NCI-H2171 treated with DMSO at 0.1 percent for 48 hours (cell line): ENCODE measurements around the gene SLC10A4.
"Not testable (repeated sequence)": the region's sequence is repeated elsewhere in the genome, so short reads cannot be mapped to it uniquely, and the experiment has no call there.

Source experiments
- DNase-seq: peaks from one replicate; lab custom pipeline; 2025; lab: John Stamatoyannopoulos, UW

SLC10A4 gene

DNA sequence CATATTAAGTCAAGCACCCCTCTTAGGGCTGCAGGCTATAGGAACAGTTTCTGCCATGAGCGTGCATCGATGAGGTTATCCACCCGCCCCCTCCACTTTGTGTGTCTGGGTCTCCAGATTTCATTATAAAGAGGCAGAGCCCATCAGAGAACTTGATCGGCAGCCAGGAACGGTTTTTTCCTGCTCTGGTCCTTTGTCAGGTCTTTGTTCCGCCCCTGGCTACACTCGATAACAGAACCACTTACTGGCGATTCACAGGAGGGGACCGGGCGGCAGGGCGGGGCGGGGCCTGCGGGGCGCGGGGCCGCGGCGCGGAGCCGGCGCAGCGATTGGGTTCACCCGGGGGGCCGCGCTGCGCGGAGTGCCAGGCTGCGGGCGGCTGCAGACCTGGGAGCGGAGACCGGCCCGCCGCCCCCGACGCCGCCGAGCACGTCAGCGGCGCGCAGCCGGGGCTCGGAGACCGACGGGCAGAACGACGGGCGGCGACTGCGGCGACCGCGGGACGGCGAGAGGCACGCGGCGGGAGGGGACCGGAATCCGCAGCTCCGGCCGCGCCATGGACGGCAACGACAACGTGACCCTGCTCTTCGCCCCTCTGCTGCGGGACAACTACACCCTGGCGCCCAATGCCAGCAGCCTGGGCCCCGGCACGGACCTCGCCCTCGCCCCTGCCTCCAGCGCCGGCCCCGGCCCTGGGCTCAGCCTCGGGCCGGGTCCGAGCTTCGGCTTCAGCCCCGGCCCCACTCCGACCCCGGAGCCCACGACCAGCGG is at the start of gene SLC10A4:
Gene SLC10A4, plus strand, starts transcription at position 338 of the 771 bp plus-strand sequence. Its CDS starts 219 bp downstream, at position 557.
- no peak for DNase-seq

- DNase-seq: no peak
Observed at GRCh38 chr4:48436318-48436717, 46.8 kb upstream of the SLC10A4 start.

DNA sequence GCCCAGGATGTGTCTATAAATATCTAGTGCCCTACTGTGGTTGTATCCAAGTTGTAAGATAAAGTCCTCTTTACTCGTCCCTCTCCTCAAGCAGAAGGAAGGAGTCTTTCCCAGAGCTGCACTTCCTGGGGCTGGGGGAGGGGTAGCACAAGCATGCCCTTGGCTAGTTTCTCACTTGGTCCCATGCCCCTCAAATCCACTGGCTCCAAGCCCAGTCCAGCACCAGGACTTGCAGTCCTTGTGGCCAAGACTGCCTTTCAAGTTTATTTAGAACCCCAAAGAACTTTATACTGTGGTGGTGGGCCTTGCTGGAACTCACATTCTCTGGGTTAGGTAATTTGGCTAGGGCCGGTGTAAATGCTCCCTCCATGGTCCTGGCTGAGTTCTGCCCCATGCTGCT is 43.2 kb upstream of the SLC10A4 start:
- DNase-seq: no peak

GRCh38 chr4:48440914-48441313 is 42.2 kb upstream of the SLC10A4 start:
- DNase-seq: not testable (repeated sequence)

- DNase-seq: peak; percentile 1
Observed at GRCh38 chr4:48445704-48446103, 37.4 kb upstream of the SLC10A4 start.

- DNase-seq: no peak
Observed at GRCh38 chr4:48446642-48447041, 36.5 kb upstream of the SLC10A4 start.

DNA sequence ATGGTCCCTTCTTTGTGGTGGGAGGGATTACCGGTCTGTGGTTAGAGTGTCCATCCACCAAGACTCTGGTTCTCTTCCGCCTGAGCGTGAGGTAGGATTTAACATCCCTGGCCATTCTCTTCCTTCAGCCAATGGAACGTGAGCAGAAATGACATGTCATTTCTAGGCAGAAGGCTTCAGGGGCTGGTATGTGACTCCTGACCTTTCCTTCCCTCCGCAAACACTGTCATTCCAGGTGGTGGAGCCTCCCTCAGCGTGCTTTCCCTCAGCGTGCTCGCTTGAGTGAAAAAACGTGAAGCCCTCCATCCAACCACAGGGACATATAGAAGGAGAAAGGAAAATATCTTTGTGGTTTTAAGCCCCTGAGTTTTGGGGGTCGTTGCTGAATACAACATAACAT is 34.0 kb upstream of the SLC10A4 start:
- DNase-seq: no peak

DNA sequence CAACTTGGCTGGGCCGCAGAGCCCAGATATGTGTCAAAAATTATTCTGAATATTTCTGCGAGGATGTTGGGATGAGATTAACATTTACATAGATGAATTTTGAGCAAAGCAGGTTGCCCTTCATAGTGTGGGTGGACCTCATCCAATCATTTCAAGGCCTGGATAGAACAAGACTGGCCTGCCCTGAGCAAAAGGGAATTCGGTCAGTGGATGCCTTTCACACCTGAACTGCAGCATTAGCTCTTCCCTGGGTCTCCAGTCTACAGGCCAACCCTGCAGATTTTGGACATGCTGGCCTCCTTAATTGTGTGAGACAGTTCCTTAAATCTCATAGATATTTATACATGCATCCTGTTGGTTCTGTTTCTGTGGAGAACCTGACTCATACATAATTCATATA is 32.4 kb upstream of the SLC10A4 start:
- no peak for DNase-seq

DNA sequence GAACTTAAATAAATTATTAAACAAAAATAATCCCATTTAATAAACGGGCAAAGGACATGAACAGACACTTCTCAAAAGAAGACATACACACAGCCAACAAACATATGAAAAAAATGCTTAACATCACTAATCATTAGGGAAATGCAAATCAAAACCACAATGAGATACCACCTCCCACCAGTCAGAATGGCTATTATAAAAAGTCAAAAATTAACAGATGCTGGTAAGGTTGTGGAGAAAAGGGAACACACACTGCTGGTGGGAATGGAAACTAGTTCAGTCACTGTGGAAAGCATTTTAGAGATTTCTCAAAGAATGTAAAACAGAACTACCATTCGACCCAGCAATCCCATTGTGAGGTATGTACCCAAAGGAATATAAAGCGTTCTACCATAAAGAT is 31.5 kb upstream of the SLC10A4 start:
- DNase-seq: not testable (repeated sequence)

DNA sequence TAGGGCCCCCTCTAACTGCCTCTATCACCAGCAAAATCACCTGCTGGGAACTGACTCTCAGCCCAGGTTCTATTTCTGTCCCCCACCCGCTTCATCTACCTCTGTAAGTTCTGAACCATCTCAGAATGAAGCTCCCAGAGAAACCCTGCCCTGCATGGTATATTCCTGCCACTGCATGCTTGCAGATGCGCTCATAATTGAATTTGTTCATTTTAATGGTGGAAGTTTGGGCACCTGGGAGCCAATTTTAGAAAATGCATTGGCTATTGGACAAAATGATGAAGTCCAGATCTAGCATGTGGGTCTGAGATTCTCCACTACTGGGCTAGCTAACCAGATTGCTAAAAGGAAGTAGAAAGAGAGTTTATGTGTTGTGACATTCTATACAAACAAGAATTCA is 28.6 kb upstream of the SLC10A4 start:
- no peak for DNase-seq

DNA sequence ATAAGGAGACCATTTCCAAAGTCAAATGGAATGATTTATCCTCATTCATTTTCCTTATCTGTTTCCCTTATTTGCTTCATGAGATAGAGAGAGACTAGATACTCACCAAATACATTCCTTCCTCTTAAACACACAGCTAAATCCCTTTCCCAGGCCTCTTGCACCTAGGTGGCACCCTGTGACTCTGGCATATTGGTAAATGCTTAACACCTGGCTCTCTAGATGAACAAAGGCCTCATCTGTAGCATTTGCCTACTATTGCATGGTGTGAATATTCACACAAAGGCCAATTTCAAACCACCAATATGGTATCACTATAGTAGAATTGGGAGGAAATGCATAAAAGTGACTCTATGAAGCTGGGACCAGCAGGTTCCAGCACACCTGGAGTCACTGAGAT is 22.1 kb upstream of the SLC10A4 start:
- no peak for DNase-seq

DNA sequence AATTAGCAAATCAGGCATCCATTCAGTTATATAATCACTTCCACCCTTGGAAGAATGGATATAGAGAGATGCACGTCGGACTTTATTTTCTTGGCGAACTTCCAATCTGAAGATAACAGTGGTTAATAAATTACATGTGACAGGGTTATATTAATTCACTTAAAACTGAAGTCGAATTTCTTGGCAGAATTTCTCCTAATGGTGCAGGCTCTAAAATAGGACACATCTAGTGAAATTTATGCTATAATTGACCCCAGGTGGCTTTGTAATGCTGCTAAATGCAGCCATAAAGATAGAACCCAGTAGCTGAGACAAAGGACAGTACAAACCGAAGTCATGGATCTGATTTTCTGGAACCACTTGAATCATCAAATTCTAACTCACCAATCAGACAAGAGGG is 20.8 kb upstream of the SLC10A4 start:
- DNase-seq: no peak

DNA sequence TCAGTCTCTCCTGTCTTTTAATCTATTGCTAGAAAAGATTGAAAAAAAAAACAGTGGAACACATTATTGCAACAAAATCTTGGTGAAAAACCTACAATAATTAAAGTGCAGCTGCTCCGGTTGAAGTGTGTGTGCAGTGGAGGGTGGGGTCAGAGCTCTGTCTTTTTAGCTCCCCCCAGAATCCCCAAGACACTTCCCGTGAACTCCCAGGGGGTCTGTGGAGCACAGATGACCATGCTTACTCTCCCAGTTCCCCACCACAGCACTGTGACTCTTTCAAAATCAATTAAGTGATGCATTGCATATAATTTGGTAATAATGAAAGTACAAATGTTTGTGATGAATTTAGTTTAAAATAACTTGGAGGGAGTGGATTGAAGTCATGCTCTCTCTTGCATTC is 15.7 kb upstream of the SLC10A4 start:
- DNase-seq: no peak

DNA sequence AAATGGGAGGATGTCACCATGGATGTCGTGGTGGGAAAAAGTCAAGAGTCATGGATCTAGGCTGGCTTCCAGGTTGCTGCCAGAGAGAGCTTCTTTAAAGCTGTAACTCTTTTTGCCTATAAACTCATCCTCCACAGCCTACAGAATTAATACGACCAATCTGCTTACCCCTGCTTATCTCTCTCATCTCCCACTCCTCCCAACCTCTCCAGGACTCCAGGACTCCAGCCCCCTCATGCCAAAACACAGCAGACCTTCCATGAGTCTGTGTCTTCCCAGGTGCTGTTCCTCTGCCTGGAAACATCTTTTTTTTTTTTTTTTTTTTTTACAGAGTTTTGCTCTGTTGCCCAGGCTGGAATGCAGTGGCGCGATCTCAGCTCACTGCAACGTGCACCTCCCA is 15.3 kb upstream of the SLC10A4 start:
- no peak for DNase-seq

- no peak for DNase-seq
Observed at GRCh38 chr4:48470137-48470536, 13.0 kb upstream of the SLC10A4 start.

GRCh38 chr4:48470570-48470969 is 12.6 kb upstream of the SLC10A4 start:
- no peak for DNase-seq

- DNase-seq: no peak
Observed at GRCh38 chr4:48472794-48473193, 10.3 kb upstream of the SLC10A4 start.

DNA sequence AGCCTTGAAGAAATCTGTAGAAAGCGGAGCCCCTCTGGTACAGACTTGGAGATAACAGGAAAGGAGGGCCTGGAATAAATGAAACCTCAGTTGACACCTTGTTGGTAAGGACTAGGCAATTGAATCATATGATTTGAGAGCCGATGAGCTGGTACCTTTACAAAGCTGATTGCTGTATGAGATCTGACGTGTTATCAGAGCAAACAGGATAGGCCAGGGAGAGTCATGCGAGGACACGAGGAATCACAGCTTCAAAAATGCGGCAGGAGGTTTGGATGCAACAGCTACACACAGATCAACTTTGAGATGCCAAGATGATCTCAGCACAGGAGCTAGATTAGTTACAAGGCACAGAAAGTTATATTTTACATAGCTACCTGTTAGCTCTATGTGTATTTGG is 7.4 kb upstream of the SLC10A4 start:
- no peak for DNase-seq

- no peak for DNase-seq
Observed at GRCh38 chr4:48478273-48478672, 4.9 kb upstream of the SLC10A4 start.

GRCh38 chr4:48481581-48481980 is 1.6 kb upstream of the SLC10A4 start:
- no peak for DNase-seq

DNA sequence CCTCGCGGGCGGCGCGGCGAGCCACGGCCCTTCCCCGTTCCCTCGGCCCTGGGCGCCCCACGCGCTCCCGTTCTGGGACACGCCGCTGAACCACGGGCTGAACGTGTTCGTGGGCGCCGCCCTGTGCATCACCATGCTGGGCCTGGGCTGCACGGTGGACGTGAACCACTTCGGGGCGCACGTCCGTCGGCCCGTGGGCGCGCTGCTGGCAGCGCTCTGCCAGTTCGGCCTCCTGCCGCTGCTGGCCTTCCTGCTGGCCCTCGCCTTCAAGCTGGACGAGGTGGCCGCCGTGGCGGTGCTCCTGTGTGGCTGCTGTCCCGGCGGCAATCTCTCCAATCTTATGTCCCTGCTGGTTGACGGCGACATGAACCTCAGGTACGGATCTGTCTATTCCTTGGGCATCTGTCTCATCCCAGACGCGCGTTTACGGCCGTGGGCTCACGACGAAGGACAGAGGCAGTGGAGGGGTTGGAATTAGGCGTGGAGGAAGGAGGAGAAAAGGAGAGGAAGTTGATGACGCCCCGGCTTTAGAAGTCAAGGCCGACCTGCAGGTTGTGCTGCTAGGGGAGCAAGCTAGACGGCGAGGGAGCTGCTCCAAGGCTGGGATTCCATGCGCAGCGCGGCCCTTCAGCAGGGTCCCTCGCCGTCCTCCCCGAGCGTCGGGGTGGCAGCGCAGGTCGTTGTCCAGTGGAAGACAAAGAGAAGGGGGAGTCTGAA is 792 bp downstream of the SLC10A4 start:
- DNase-seq: no peak

- DNase-seq: no peak
Observed at GRCh38 chr4:48484494-48485168, 1.5 kb downstream of the SLC10A4 start.

GRCh38 chr4:48489683-48490011 is 6.5 kb downstream of the SLC10A4 start:
- no peak for DNase-seq
